Endothelial cell of umbilical vein (primary cell): ENCODE results near the gene SORCS2. TPM values are rescaled to one million over a fixed set of nuclear protein-coding genes. Genes with fewer than 3 reads are reported as not detected.

Experiments used
- BruUV-seq: library from RNA; stranded (reverse); fragments of 400-500 nt; replicated peaks from 2 replicates; lab custom pipeline; 2021; lab: Mats Ljungman, UMichigan
- CTCF ChIA-PET: fragments of 300-600, 350-600 bp; sonication (Branson Sonifier 250); formaldehyde crosslinking; loops from one replicate; lab custom pipeline; 2021; ENCODE audit warnings: antibody characterized with exemption, inconsistent platforms; lab: Charles Lee
- POLR2A ChIA-PET: fragments of 300-600, 350-600 bp; sonication (Branson Sonifier 250); formaldehyde crosslinking; loops from one replicate; lab custom pipeline; 2021; ENCODE audit warnings: antibody characterized with exemption, inconsistent platforms; lab: Charles Lee
- DNase-seq: peaks from one replicate; pipeline ENCODE4 v3.0.0-alpha.2; 2011; ENCODE audit warnings: low read depth, low spot score
- FAIRE-seq: peaks from 2 replicates; lab custom pipeline; 2011; peaks lifted over from hg19 to GRCh38; lab: Jason Lieb, UNC
- H2AFZ ChIP-seq: 2 replicates; pipeline ENCODE4 v1.6.0; 2012; ENCODE audit warnings: low read depth, low read length, control low read depth, inconsistent platforms
- H3K27ac ChIP-seq: 2 replicates; pipeline ENCODE4 v1.5.1; 2011; ENCODE audit warnings: low read depth, mild to moderate bottlenecking, control low read depth, low read length, moderate library complexity; ENCODE audit not compliant: insufficient read depth
- H3K27me3 ChIP-seq, 2 experiments: 2 replicates each; pipeline versions ENCODE4 v1.6.0 to v1.6.1; 2011; ENCODE audit warnings: low read length in 2 of 2, mixed read lengths in 1 of 2; ENCODE audit not compliant: control insufficient read depth in 2 of 2, insufficient read depth in 2 of 2
- H3K36me3 ChIP-seq, 2 experiments: 2 replicates in 1 of 2; 3 replicates in 1 of 2; pipeline ENCODE4 v1.5.1; 2011; ENCODE audit warnings: low read length in 2 of 2, mild to moderate bottlenecking in 1 of 2, moderate library complexity in 1 of 2; ENCODE audit not compliant: control insufficient read depth in 2 of 2, insufficient read depth in 2 of 2; ENCODE audit errors: extremely low read depth in 1 of 2
- H3K4me1 ChIP-seq: 3 replicates; pipeline ENCODE4 v1.5.1; 2011; ENCODE audit warnings: mild to moderate bottlenecking, low read length; ENCODE audit not compliant: control insufficient read depth, insufficient read depth; ENCODE audit errors: extremely low read depth
- H3K4me2 ChIP-seq: 2 replicates; pipeline ENCODE4 v1.6.1; 2011; ENCODE audit warnings: low read length, control low read depth, mixed read lengths; ENCODE audit not compliant: insufficient read depth
- H3K4me3 ChIP-seq, 3 experiments: fragments of 200-600 bp in 1 of 3; sonication (generic), shearing (Covaris generic) in 1 of 3; replicated peaks in 1 of 3; 2 replicates each; pipeline ENCODE4 v1.5.1; 2011 to 2016; ENCODE audit warnings: control low read depth in 3 of 3, low read length in 3 of 3, mild to moderate bottlenecking in 2 of 3, inconsistent platforms in 1 of 3, low read depth in 1 of 3, moderate library complexity in 1 of 3; ENCODE audit not compliant: insufficient read depth in 1 of 3
- H3K79me2 ChIP-seq: 2 replicates; pipeline ENCODE4 v1.6.0; 2012; ENCODE audit warnings: low read length, inconsistent platforms; ENCODE audit not compliant: control insufficient read depth, insufficient read depth
- H3K9ac ChIP-seq: replicated peaks from 2 replicates; pipeline ENCODE3; 2011; ENCODE audit warnings: low read length, control low read depth; ENCODE audit not compliant: insufficient read depth; ENCODE audit errors: extremely low read depth
- H3K9me1 ChIP-seq: replicated peaks from 3 replicates; pipeline ENCODE4 v1.6.0; 2011; ENCODE audit warnings: mild to moderate bottlenecking, low read length; ENCODE audit not compliant: control insufficient read depth, insufficient read depth; ENCODE audit errors: extremely low read depth
- H3K9me3 ChIP-seq: replicated peaks from 2 replicates; pipeline ENCODE4 v1.5.1; 2012; ENCODE audit warnings: low read length, inconsistent platforms; ENCODE audit not compliant: control insufficient read depth, insufficient read depth
- H4K20me1 ChIP-seq: replicated peaks from 2 replicates; pipeline ENCODE3; 2011; ENCODE audit warnings: mild to moderate bottlenecking, low read length; ENCODE audit not compliant: control insufficient read depth, insufficient read depth; ENCODE audit errors: extremely low read depth
- EZH2 ChIP-seq: IDR thresholded peaks from 2 replicates; pipeline ENCODE4 v1.6.1; 2012; ENCODE audit warnings: borderline replicate concordance, low read depth, mild to moderate bottlenecking, moderate library complexity, low read length, inconsistent platforms; ENCODE audit not compliant: severe bottlenecking
- FOS ChIP-seq: IDR thresholded peaks from 2 replicates; pipeline ENCODE4 v1.6.1; 2011; ENCODE audit warnings: mild to moderate bottlenecking, low read length, moderate library complexity, borderline replicate concordance; ENCODE audit not compliant: insufficient read depth
- JUN ChIP-seq: IDR thresholded peaks from 2 replicates; pipeline ENCODE4 v1.6.1; 2011; ENCODE audit warnings: borderline replicate concordance, low read depth; ENCODE audit not compliant: insufficient read length, insufficient read depth
- MYC ChIP-seq: IDR thresholded peaks from one replicate; pipeline ENCODE4 v1.6.1; 2011; ENCODE audit warnings: mild to moderate bottlenecking, low read depth, low read length
- POLR2A ChIP-seq: IDR thresholded peaks from 2 replicates; pipeline ENCODE4 v1.6.1; 2012; ENCODE audit warnings: low read depth, mild to moderate bottlenecking, control low read depth, low read length
- POLR2AphosphoS5 ChIP-seq: IDR thresholded peaks from 2 replicates; pipeline ENCODE4 v1.6.1; 2012; ENCODE audit warnings: low read depth, mild to moderate bottlenecking, control low read depth, low read length, moderate library complexity; ENCODE audit not compliant: insufficient read depth
- dilution Hi-C: fragments of 300-500 bp; cut with MboI; formaldehyde crosslinking; loops from one replicate; pipeline ENCODE4 v1.15.0; 2019; ENCODE audit warnings: low sequenced_read_pairs; ENCODE audit not compliant: extremely low pct_ligation_motif_present
- intact Hi-C: fragments of 100-400 bp; cut with micrococcal nuclease; formaldehyde crosslinking; loops from one replicate; pipeline ENCODE4 v1.10.0; 2022
- polyA plus RNA-seq, 4 experiments: library from polyadenylated mRNA; depleted of rRNA in 3 of 4; stranded (reverse) in 3 of 4; unstranded in 1 of 4; fragments of >200 nt; gene quantifications; 2 replicates each; pipeline versions ENCODE4 v1.2.1 to v1.2.3, GENCODE V29; 2011 to 2012; ENCODE audit warnings: missing spikeins in 1 of 4
- total RNA-seq: library from RNA; stranded (reverse); gene quantifications from 2 replicates; pipeline ENCODE4 v1.2.3, GENCODE V29; 2021
- TF ChIP-seq, protein P1 (sequence below), 2 donors: IDR thresholded peaks; 1 replicate in 1 of 2; 2 replicates in 1 of 2; pipeline ENCODE4 v1.5.1; 2011; ENCODE audit warnings: low read length in 2 of 2, mild to moderate bottlenecking in 2 of 2, moderate library complexity in 2 of 2, control low read depth in 1 of 2, inconsistent platforms in 1 of 2, low read depth in 1 of 2; ENCODE audit not compliant: insufficient read depth in 1 of 2; ENCODE audit errors: extremely low read depth in 1 of 2

SORCS2 gene
- total and polyA plus RNA-seq, 2 donors (not counting 3 experiments of a cell fraction or from before 2014, with no cell fraction given) = not detected

DNA sequence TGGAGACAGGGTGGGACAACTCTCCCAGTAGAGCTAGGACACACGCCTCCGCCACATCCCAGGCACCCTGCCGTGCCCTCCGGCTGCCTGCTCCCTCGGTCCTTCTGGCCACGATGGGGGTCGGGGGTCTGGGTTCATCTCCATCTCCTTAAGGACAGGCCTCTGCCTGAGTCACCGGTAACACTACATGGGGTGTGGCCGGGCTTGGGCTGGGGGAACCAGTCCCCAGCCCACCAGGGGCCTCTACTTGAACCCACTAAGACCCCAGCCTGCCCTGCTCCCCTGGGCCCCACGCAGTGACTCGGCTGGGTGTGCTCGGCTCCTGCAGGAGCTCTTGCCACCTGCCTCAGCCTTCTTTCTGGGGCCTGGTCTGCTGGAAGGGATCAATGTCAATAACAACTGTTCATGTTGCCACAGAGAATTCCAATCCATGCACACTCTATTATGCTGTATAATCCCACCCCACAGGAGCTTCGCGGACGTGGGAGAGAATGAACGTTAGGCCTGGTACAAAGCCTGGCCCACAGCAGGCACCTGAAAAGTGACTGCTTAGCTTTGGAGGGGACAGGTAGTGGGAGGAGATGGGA is 420.1 kb downstream of the SORCS2 start:
- Histone ChIP-seq H3K9ac (no peak overlapping the region), H3K4me1 (no peaks in the 10 kb centered on the region), H3K4me3 (no peak overlapping the region), H3K27ac (no peak overlapping the region), H3K9me3 (no peaks in the 10 kb centered on the region), H3K9me1 (no peaks in the 10 kb centered on the region), H3K27me3 (no peaks in the 10 kb centered on the region), H3K4me2 (no peak overlapping the region), H3K36me3 (no peaks in the 10 kb centered on the region), H2AFZ (no peak overlapping the region), H3K79me2 (no peaks in the 10 kb centered on the region), H4K20me1 (no peaks in the 10 kb centered on the region)
- no peak for DNase-seq
- no peak for FAIRE-seq
- ChIA-PET CTCF (no interaction called here), POLR2A (no interaction called here)
- intact Hi-C loops (no loop called here), dilution Hi-C loops (no loop called here)
- TF ChIP-seq POLR2AphosphoS5 (no peak), FOS (no peak), EZH2 (no peak), POLR2A (no peak), MYC (no peak), JUN (no peak)
- TF ChIP-seq, protein P1, sequence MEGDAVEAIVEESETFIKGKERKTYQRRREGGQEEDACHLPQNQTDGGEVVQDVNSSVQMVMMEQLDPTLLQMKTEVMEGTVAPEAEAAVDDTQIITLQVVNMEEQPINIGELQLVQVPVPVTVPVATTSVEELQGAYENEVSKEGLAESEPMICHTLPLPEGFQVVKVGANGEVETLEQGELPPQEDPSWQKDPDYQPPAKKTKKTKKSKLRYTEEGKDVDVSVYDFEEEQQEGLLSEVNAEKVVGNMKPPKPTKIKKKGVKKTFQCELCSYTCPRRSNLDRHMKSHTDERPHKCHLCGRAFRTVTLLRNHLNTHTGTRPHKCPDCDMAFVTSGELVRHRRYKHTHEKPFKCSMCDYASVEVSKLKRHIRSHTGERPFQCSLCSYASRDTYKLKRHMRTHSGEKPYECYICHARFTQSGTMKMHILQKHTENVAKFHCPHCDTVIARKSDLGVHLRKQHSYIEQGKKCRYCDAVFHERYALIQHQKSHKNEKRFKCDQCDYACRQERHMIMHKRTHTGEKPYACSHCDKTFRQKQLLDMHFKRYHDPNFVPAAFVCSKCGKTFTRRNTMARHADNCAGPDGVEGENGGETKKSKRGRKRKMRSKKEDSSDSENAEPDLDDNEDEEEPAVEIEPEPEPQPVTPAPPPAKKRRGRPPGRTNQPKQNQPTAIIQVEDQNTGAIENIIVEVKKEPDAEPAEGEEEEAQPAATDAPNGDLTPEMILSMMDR (IDR thresholded peaks at IDR 0.05; ENCODE audit: extremely low read depth in 1 of 2, insufficient read depth in 1 of 2, low read depth in 1 of 2, low read length in 2 of 2) = no peak
- BruUV-seq = no TSS peak
